HUES6 (cell line): ENCODE data around the gene SNTB2.
A peak's percentile ranks its signal among the peaks of the same experiment; 100 is the strongest.

Experiments used
- H3K27ac ChIP-seq: 2 replicates; pipeline ENCODE4 v1.7.0; 2013; ENCODE audit warnings: low read depth, mild to moderate bottlenecking, low read length, inconsistent platforms
- H3K27me3 ChIP-seq: 2 replicates; pipeline ENCODE4 v1.6.1; 2013; ENCODE audit warnings: low read length; ENCODE audit not compliant: control insufficient read depth, insufficient read depth
- H3K36me3 ChIP-seq: 2 replicates; pipeline ENCODE4 v1.6.1; 2013; ENCODE audit warnings: low read length; ENCODE audit not compliant: control insufficient read depth, insufficient read depth
- H3K4me1 ChIP-seq: 2 replicates; pipeline ENCODE4 v1.6.1; 2013; ENCODE audit warnings: low read length; ENCODE audit not compliant: control insufficient read depth, insufficient read depth
- H3K4me3 ChIP-seq: 2 replicates; pipeline ENCODE4 v1.5.1; 2013; ENCODE audit warnings: low read depth, low read length
- H3K9ac ChIP-seq: one replicate; pipeline ENCODE4 v1.6.1; 2013; ENCODE audit warnings: mild to moderate bottlenecking, low read length
- H3K9me3 ChIP-seq: 2 replicates; pipeline ENCODE4 v1.6.1; 2013; ENCODE audit warnings: low read depth, low read length; ENCODE audit not compliant: control insufficient read depth, insufficient read depth

The SNTB2 gene

GRCh38 chr16:69307856-69308255, 120.9 kb downstream of the SNTB2 start:
- H3K27me3 ChIP-seq: no peaks in the 10 kb centered on the region
- H3K36me3 ChIP-seq: 0 out of 2 replicates have a peak, but pooled peaks cover 3% of the 10 kb centered on the region
- H3K9ac ChIP-seq: no peak overlapping the region
- no peak overlapping the region for H3K27ac ChIP-seq
- no peak overlapping the region for H3K4me3 ChIP-seq
- peaks cover 8% of the 10 kb centered on the region; the same call in 1 of the 2 replicates for H3K4me1 ChIP-seq
- no peaks in the 10 kb centered on the region for H3K9me3 ChIP-seq

- H3K9me3 ChIP-seq: no peaks in the 10 kb centered on the region
- H3K9ac ChIP-seq: no peak overlapping the region
- H3K4me1 ChIP-seq: peaks cover 8% of the 10 kb centered on the region; the same call in 1 of the 2 replicates
- peaks cover 3% of the 10 kb centered on the region for H3K36me3 ChIP-seq
- H3K4me3 ChIP-seq: no peak overlapping the region
- no peaks in the 10 kb centered on the region for H3K27me3 ChIP-seq
- no peak overlapping the region for H3K27ac ChIP-seq
Observed at GRCh38 chr16:69309316-69309715, 122.4 kb downstream of the SNTB2 start.

- H3K4me1 ChIP-seq: peaks cover 8% of the 10 kb centered on the region; the same call in 1 of the 2 replicates
- H3K36me3 ChIP-seq: peaks cover 18% of the 10 kb centered on the region
- no peak within 1 kb of the TSS; the same call in 1 of the 2 replicates for H3K27ac ChIP-seq
- H3K27me3 ChIP-seq: no peaks in the 10 kb centered on the region
- H3K4me3 ChIP-seq: peak within 1 kb of the TSS; percentile 95
- H3K9ac ChIP-seq: peak within 1 kb of the TSS; percentile 75
- no peaks in the 10 kb centered on the region for H3K9me3 ChIP-seq
Observed at GRCh38 chr16:69310653-69311532, 123.9 kb downstream of the SNTB2 start, which contains the start of gene VPS4A. TSS of gene VPS4A (plus strand) at chr16:69311350. CDS start at chr16:69311512, 162 bp downstream.

GRCh38 chr16:69311533-69312387, 124.8 kb downstream of the SNTB2 start:
- H3K9ac ChIP-seq: peak overlapping the region; percentile 75
- H3K36me3 ChIP-seq: peaks cover 26% of the 10 kb centered on the region
- H3K4me3 ChIP-seq: peak overlapping the region; percentile 95
- no peaks in the 10 kb centered on the region for H3K9me3 ChIP-seq
- H3K4me1 ChIP-seq: peaks cover 8% of the 10 kb centered on the region; the same call in 1 of the 2 replicates
- no peaks in the 10 kb centered on the region for H3K27me3 ChIP-seq
- no peak overlapping the region for H3K27ac ChIP-seq

GRCh38 chr16:69313469-69313868, 126.5 kb downstream of the SNTB2 start:
- H3K36me3 ChIP-seq: peaks cover 38% of the 10 kb centered on the region
- no peaks in the 10 kb centered on the region for H3K9me3 ChIP-seq
- H3K4me1 ChIP-seq: peaks cover 8% of the 10 kb centered on the region; the same call in 1 of the 2 replicates
- no peak overlapping the region for H3K9ac ChIP-seq
- no peaks in the 10 kb centered on the region for H3K27me3 ChIP-seq
- H3K4me3 ChIP-seq: no peak overlapping the region
- no peak overlapping the region for H3K27ac ChIP-seq

- Histone ChIP-seq H3K27ac (no peak overlapping the region; the same call in 1 of the 2 replicates), H3K27me3 (no peaks in the 10 kb centered on the region), H3K4me3 (no peak overlapping the region), H3K36me3 (peaks cover 49% of the 10 kb centered on the region), H3K4me1 (peaks cover 8% of the 10 kb centered on the region; the same call in 1 of the 2 replicates), H3K9me3 (no peaks in the 10 kb centered on the region), H3K9ac (no peak overlapping the region)
Observed at GRCh38 chr16:69314534-69314933, 127.6 kb downstream of the SNTB2 start.

- peaks cover 60% of the 10 kb centered on the region for H3K36me3 ChIP-seq
- H3K27ac ChIP-seq: no peak overlapping the region
Observed at GRCh38 chr16:69315486-69316311, 128.7 kb downstream of the SNTB2 start.

GRCh38 chr16:69316595-69317034, 129.7 kb downstream of the SNTB2 start:
- Histone ChIP-seq H3K4me1 (peaks cover 4% of the 10 kb centered on the region; the same call in 1 of the 2 replicates), H3K27me3 (no peaks in the 10 kb centered on the region), H3K36me3 (peaks cover 69% of the 10 kb centered on the region), H3K4me3 (no peak overlapping the region), H3K27ac (no peak overlapping the region), H3K9me3 (no peaks in the 10 kb centered on the region), H3K9ac (no peak overlapping the region)

More at GRCh38 chr16:69315486-69316311, 128.7 kb downstream of the SNTB2 start:
- Histone ChIP-seq H3K9me3 (no peaks in the 10 kb centered on the region), H3K4me1 (peaks cover 5% of the 10 kb centered on the region; the same call in 1 of the 2 replicates), H3K4me3 (no peak overlapping the region), H3K27me3 (no peaks in the 10 kb centered on the region), H3K9ac (no peak overlapping the region)

- Histone ChIP-seq H3K27ac (no peak overlapping the region), H3K36me3 (peaks cover 87% of the 10 kb centered on the region), H3K27me3 (no peaks in the 10 kb centered on the region), H3K4me3 (no peak overlapping the region), H3K9ac (no peak overlapping the region), H3K4me1 (no peaks in the 10 kb centered on the region), H3K9me3 (no peaks in the 10 kb centered on the region)
Observed at GRCh38 chr16:69318177-69318910, 131.4 kb downstream of the SNTB2 start.

- Histone ChIP-seq H3K36me3 (peaks cover 92% of the 10 kb centered on the region), H3K9ac (no peak overlapping the region), H3K27ac (no peak overlapping the region), H3K4me3 (no peak overlapping the region), H3K4me1 (no peaks in the 10 kb centered on the region), H3K9me3 (no peaks in the 10 kb centered on the region), H3K27me3 (no peaks in the 10 kb centered on the region)
Observed at GRCh38 chr16:69318911-69319289, 131.9 kb downstream of the SNTB2 start.
